Activated CD8-positive, alpha-beta T cell treated with anti-CD3 and anti-CD28 coated beads for 36 hours (primary cell): ENCODE data around the gene PLLP. TPM values are rescaled to one million over a fixed set of nuclear protein-coding genes. Genes with fewer than 3 reads are reported as not detected.

ENCODE experiments used
- ATAC-seq: fragments of 200-7000 bp; cut with Tn5 transposase; one replicate; pipeline ENCODE4 v1.10.0; 2021; ENCODE audit warnings: mild to moderate bottlenecking, moderate library complexity
- CTCF ChIA-PET: fragments of 350-600 bp; sonication (Branson Sonifier 250); formaldehyde crosslinking; loops from one replicate; lab custom pipeline; 2021; ENCODE audit warnings: antibody characterized with exemption; lab: Charles Lee
- POLR2A ChIA-PET: fragments of 350-600 bp; sonication (Branson Sonifier 250); formaldehyde crosslinking; loops from one replicate; lab custom pipeline; 2021; ENCODE audit warnings: antibody characterized with exemption; lab: Charles Lee
- DNase-seq: peaks from one replicate; pipeline ENCODE4 v3.0.0-alpha.2; 2020
- H3K27ac Mint-ChIP-seq: one replicate; pipeline ENCODE4 v1.8.0; 2021; ENCODE audit warnings: mild to moderate bottlenecking, mixed read lengths
- H3K27me3 Mint-ChIP-seq: one replicate; pipeline ENCODE4 v1.8.0; 2021; ENCODE audit warnings: mixed read lengths
- H3K36me3 Mint-ChIP-seq: one replicate; pipeline ENCODE4 v1.8.0; 2021; ENCODE audit warnings: low read depth, mixed read lengths
- H3K4me1 Mint-ChIP-seq: one replicate; pipeline ENCODE4 v1.8.0; 2021; ENCODE audit warnings: low read depth, mixed read lengths
- H3K4me3 Mint-ChIP-seq: one replicate; pipeline ENCODE4 v1.8.0; 2021; ENCODE audit warnings: mild to moderate bottlenecking, moderate library complexity, mixed read lengths
- H3K9me3 Mint-ChIP-seq: one replicate; pipeline ENCODE4 v1.8.0; 2021; ENCODE audit warnings: mixed read lengths
- intact Hi-C: fragments of 100-400 bp; cut with micrococcal nuclease; formaldehyde crosslinking; loops from one replicate; pipeline ENCODE4 v1.10.0; 2022
- total RNA-seq, 2 experiments: library from RNA; stranded (reverse); gene quantifications; one replicate each; pipeline ENCODE4 v1.2.3, GENCODE V29; 2021
- TF ChIP-seq, protein P1 (sequence below): fragments of 200-600 bp; IDR thresholded peaks from one replicate; pipeline ENCODE4 v1.8.0; 2022; ENCODE audit warnings: antibody characterized with exemption, mild to moderate bottlenecking

Gene PLLP
- total RNA-seq, 2 experiments from 2014 or later: 0.51 to 0.65 TPM

DNA sequence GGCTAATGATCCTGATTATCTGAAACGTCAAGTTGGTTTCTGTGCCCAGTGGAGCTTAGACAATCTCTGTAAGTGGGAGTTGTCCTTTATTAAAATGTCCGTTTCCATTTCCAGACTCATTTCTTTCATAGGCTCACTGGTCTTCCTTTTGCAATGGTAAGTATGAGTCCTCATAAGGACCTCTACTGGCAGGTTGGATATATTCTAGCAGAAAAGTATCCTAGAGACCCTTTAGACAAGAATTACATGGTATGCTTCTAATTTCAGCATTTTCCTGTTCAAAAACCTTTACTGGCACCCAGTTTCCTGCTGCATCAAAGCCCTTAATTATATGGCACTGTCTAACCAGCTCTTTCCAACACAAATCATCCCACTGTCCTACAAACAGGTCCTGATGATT lies 67.5 kb downstream of the PLLP start:
- TF ChIP-seq, protein P1, sequence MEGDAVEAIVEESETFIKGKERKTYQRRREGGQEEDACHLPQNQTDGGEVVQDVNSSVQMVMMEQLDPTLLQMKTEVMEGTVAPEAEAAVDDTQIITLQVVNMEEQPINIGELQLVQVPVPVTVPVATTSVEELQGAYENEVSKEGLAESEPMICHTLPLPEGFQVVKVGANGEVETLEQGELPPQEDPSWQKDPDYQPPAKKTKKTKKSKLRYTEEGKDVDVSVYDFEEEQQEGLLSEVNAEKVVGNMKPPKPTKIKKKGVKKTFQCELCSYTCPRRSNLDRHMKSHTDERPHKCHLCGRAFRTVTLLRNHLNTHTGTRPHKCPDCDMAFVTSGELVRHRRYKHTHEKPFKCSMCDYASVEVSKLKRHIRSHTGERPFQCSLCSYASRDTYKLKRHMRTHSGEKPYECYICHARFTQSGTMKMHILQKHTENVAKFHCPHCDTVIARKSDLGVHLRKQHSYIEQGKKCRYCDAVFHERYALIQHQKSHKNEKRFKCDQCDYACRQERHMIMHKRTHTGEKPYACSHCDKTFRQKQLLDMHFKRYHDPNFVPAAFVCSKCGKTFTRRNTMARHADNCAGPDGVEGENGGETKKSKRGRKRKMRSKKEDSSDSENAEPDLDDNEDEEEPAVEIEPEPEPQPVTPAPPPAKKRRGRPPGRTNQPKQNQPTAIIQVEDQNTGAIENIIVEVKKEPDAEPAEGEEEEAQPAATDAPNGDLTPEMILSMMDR: no peak
- DNase-seq: no peak
- Mint-ChIP-seq H3K27me3 (no peaks in the 10 kb centered on the region), H3K9me3 (peaks cover 24% of the 10 kb centered on the region), H3K4me1 (peaks cover 2% of the 10 kb centered on the region), H3K4me3 (no peak overlapping the region), H3K36me3 (peaks cover 82% of the 10 kb centered on the region), H3K27ac (no peak overlapping the region)
- POLR2A ChIA-PET: no interaction called here
- intact Hi-C loops: no loop called here
- CTCF ChIA-PET: interaction anchor here (0.8 kb wide), 1 partner anchor 11 kb away, joined by 4 read pairs; no protein-coding TSS in a partner anchor
- ATAC-seq: no peak

DNA sequence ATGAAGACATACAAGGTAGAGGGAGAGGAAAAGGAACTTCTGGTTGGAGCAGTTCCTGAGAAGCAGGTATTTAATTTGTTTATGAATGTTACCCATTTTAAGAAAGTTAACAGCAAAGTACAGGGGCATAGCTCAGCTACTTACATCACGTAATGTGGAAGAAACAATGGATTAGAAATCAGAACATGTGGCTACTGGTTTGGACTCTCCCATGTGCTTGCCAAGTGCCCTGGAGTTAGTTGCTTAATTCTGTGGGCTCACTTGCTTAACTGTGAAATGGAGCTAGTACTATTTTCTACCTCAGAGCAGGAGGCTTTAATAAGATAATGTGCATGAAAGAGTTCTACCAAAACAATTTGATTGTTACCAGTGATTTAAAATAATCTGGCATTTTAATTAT lies 71.0 kb downstream of the PLLP start:
- DNase-seq: no peak
- no peak overlapping the region for H3K27ac Mint-ChIP-seq
- intact Hi-C loops: no loop called here
- H3K27me3 Mint-ChIP-seq: no peaks in the 10 kb centered on the region
- TF ChIP-seq, protein P1: no peak
- no peak for ATAC-seq
- H3K9me3 Mint-ChIP-seq: peaks cover 21% of the 10 kb centered on the region
- peaks cover 68% of the 10 kb centered on the region for H3K36me3 Mint-ChIP-seq
- CTCF ChIA-PET: interaction anchor here (1.4 kb wide), 1 partner anchor 53 kb away, joined by 3 read pairs; no protein-coding TSS in a partner anchor
- POLR2A ChIA-PET: interaction anchor here (0.7 to 1.2 kb wide), 2 partner anchors 8 to 47 kb away, joined by 3 read pairs; no protein-coding TSS in a partner anchor
- H3K4me3 Mint-ChIP-seq: no peak overlapping the region
- peaks cover 2% of the 10 kb centered on the region for H3K4me1 Mint-ChIP-seq

DNA sequence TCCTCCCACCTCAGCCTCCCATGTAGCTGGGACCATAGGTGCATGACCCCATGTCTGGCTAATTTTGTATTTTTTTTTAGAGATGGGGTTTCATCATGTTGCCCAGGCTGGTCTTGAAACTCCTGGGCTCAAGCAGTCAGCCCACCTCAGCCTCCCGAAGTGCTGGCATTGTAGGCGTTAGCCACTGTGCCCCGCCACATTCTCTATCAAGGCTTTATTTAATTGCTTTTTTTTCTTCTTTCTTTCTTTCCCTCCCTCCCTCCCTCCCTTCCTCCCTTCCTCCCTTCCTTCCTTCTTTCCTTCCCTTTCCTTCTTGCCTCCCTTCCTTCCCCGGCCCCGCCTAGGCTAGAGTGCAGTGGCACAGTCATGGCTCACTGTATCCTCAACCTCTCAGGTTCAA lies 74.7 kb downstream of the PLLP start:
- peaks cover 57% of the 10 kb centered on the region for H3K36me3 Mint-ChIP-seq
- ATAC-seq: no peak
- CTCF ChIA-PET: no interaction called here

DNA sequence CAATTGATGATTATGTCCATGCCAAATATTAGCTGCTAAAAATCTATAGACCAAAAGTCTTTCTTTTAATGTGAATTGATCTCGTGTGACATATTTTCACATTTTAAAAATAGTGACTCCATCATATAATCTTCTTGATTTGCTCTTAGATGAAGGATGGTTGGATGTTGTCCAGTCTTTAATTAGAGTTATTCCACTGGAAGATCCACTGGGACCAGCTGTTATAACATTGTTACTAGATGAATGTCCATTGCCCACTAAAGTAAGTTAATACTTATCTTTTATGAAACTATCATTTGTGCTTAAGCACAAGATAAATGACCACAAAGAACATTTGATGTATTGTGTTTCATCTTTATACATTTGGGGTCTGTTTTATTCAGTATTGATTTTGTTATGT lies 75.5 kb downstream of the PLLP start:
- ATAC-seq (no peak), DNase-seq (no peak)
- intact Hi-C loops: no loop called here
- H3K27me3 Mint-ChIP-seq: no peaks in the 10 kb centered on the region
- TF ChIP-seq, protein P1: no peak
- no peak overlapping the region for H3K4me3 Mint-ChIP-seq
- H3K36me3 Mint-ChIP-seq: peaks cover 52% of the 10 kb centered on the region
- no peak overlapping the region for H3K27ac Mint-ChIP-seq
- H3K9me3 Mint-ChIP-seq: no peaks in the 10 kb centered on the region
- CTCF ChIA-PET: no interaction called here
- POLR2A ChIA-PET: no interaction called here
- no peaks in the 10 kb centered on the region for H3K4me1 Mint-ChIP-seq

More for the DNA sequence above, 74.7 kb downstream of the PLLP start:
- intact Hi-C loops: no loop called here
- no peak overlapping the region for H3K27ac Mint-ChIP-seq
- no peaks in the 10 kb centered on the region for H3K27me3 Mint-ChIP-seq
- no peak overlapping the region for H3K4me3 Mint-ChIP-seq
- H3K9me3 Mint-ChIP-seq: peaks cover under 1% of the 10 kb centered on the region
- TF ChIP-seq, protein P1: no peak
- POLR2A ChIA-PET: no interaction called here
- no peak for DNase-seq
- no peaks in the 10 kb centered on the region for H3K4me1 Mint-ChIP-seq

Other genes with a start within 250 kb of the PLLP start
- 10 to 100 TPM; 18.6 to 20.6 TPM for gene CPNE2, start 192.1 kb downstream of the PLLP start, total RNA-seq
- 100 to 1,000 TPM; 101 to 103 TPM for gene PSME3IP1, start 98.6 kb downstream of the PLLP start, total RNA-seq
- 10 to 100 TPM; 24.5 to 29.4 TPM for gene RSPRY1, start 98.3 kb downstream of the PLLP start, total RNA-seq
- 10 to 100 TPM in 1 of 2 experiments, 1 to 10 TPM in 1; 9.4 to 11.0 TPM for gene ARL2BP, start 39.4 kb downstream of the PLLP start, total RNA-seq
- gene CCL22, start 74.1 kb upstream of the PLLP start, total RNA-seq: 1 to 10 TPM; 7.1 to 7.4 TPM
- gene CX3CL1, start 87.8 kb upstream of the PLLP start, total RNA-seq: under 1 TPM in 1 of 2 experiments, not detected in 1; 0.09 TPM
- gene CCL17, start 120.1 kb upstream of the PLLP start, total RNA-seq: 1 to 10 TPM; 2.1 to 2.9 TPM
- 10 to 100 TPM; 53.3 to 53.4 TPM for gene CIAPIN1, start 162.7 kb upstream of the PLLP start, total RNA-seq
- 10 to 100 TPM; 39.3 to 39.6 TPM for gene COQ9, start 162.8 kb upstream of the PLLP start, total RNA-seq
- gene POLR2C, start 178.0 kb upstream of the PLLP start, total RNA-seq: 10 to 100 TPM; 62.4 to 63.0 TPM
- gene DOK4, start 201.8 kb upstream of the PLLP start, total RNA-seq: 1 to 10 TPM; 4.6 to 5.1 TPM